A673 (cell line): ENCODE measurements around the gene MT1G. TPM values are rescaled to one million over a fixed set of nuclear protein-coding genes. Genes with fewer than 3 reads are reported as not detected.
"Not testable (repeated sequence)": the region's sequence is repeated elsewhere in the genome, so short reads cannot be mapped to it uniquely, and the experiment has no call there.

Experiments used
- BruUV-seq: library from RNA; stranded (reverse); fragments of 400-500 nt; replicated peaks from 2 replicates; lab custom pipeline; 2021; lab: Mats Ljungman, UMichigan
- CTCF ChIA-PET: fragments of 300-600 bp; sonication (Branson Sonifier 250); formaldehyde crosslinking; loops from one replicate; lab custom pipeline; 2022; ENCODE audit warnings: antibody characterized with exemption; lab: Charles Lee
- POLR2A ChIA-PET: fragments of 300-600 bp; sonication (Branson Sonifier 250); formaldehyde crosslinking; loops from one replicate; lab custom pipeline; 2022; ENCODE audit warnings: antibody characterized with exemption; ENCODE audit not compliant: low non-redundant PET; lab: Charles Lee
- DNase-seq: peaks from one replicate; pipeline ENCODE4 v3.0.0-alpha.2; 2015; ENCODE audit warnings: low spot score
- H3K27ac ChIP-seq: fragments of 200-600 bp; sonication (generic); 2 replicates; pipeline ENCODE4 v1.5.1; 2016; ENCODE audit warnings: mixed run types, low read depth, mild to moderate bottlenecking, mixed read lengths, antibody characterized with exemption, low read length; ENCODE audit not compliant: poor library complexity, severe bottlenecking
- H3K27me3 ChIP-seq: fragments of 200-600 bp; sonication (generic); replicated peaks from 2 replicates; pipeline ENCODE4 v1.6.1; 2017; ENCODE audit warnings: mixed run types, low read depth, mild to moderate bottlenecking, mixed read lengths, antibody characterized with exemption, low read length; ENCODE audit not compliant: insufficient read depth, poor library complexity
- H3K36me3 ChIP-seq: fragments of 200-600 bp; sonication (generic); 2 replicates; pipeline ENCODE4 v1.6.1; 2016; ENCODE audit warnings: mixed run types, mild to moderate bottlenecking, mixed read lengths, antibody characterized with exemption, low read length; ENCODE audit not compliant: insufficient read depth, poor library complexity, severe bottlenecking
- H3K4me1 ChIP-seq: fragments of 200-600 bp; sonication (generic); 2 replicates; pipeline ENCODE4 v1.6.1; 2017; ENCODE audit warnings: mixed run types, mild to moderate bottlenecking, mixed read lengths, antibody characterized with exemption, low read length; ENCODE audit not compliant: insufficient read depth, poor library complexity, severe bottlenecking
- H3K4me3 ChIP-seq: fragments of 200-600 bp; sonication (generic); 2 replicates; pipeline ENCODE4 v1.5.1; 2016; ENCODE audit warnings: low read depth, mixed run types, mild to moderate bottlenecking, mixed read lengths, low read length; ENCODE audit not compliant: poor library complexity, severe bottlenecking
- H3K9me3 ChIP-seq: fragments of 200-600 bp; sonication (generic); 2 replicates; pipeline ENCODE4 v1.6.1; 2016; ENCODE audit warnings: mixed run types, low read depth, mild to moderate bottlenecking, mixed read lengths, antibody characterized with exemption, low read length; ENCODE audit not compliant: poor library complexity, severe bottlenecking
- EZH2 ChIP-seq: fragments of 200-600 bp; sonication (generic); IDR thresholded peaks from 2 replicates; pipeline ENCODE4 v1.6.1; 2017; ENCODE audit warnings: borderline replicate concordance, low read depth, mild to moderate bottlenecking, mixed read lengths, antibody characterized with exemption, low read length; ENCODE audit not compliant: poor library complexity, severe bottlenecking
- intact Hi-C: fragments of 100-400 bp; cut with micrococcal nuclease; formaldehyde crosslinking; loops from one replicate; pipeline ENCODE4 v1.10.0; 2022; ENCODE audit not compliant: unreplicated experiment
- total RNA-seq: library from RNA; stranded (reverse); gene quantifications from 2 replicates; pipeline ENCODE4 v1.2.3, GENCODE V29; 2021
- TF ChIP-seq, protein P1 (sequence below): fragments of 300-800, 200-600 bp; sonication (generic); conservative IDR thresholded peaks from 2 replicates; pipeline ENCODE4 v1.5.1; 2017; ENCODE audit warnings: low read depth, mild to moderate bottlenecking, antibody characterized with exemption, low read length, moderate library complexity, mixed read lengths

MT1G gene
- total RNA-seq, 1 experiment from 2014 or later: 48.8 TPM

DNA sequence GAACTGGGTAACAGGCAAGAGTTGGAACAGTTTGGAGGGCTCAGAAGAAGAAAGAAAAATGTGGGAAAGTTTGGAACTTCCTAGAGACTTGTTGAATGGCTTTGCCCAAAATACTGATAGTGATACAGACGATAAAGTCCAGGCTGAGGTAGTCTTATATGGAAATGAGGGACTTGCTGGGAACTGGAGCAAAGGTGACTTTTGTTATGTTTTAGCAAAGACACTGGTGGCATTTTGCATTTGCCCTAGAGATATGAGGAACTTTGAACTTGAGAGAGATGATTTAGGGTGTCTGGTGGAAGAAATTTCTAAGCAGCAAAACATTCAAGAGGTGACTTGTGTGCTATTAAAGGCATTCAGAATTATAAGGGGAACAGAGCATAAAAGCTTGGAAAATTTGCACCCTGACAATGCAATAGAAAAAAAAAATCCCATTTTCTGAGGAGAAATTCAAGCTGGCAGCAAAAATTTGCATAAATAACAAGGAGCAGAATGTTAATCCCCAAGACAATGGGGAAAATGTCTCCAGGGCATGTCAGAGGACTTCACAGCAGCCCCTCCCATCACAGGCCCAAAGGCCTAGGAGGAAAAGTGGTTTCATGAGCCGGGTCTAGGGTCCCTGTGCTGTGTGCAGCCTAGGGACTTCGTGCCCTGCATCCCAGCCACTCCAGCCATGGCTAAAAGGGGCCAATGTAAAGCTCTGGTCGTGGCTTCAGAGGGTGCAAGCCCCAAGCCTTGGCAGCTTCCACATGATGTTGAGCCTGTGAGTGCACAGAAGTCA, 46.0 kb downstream of the MT1G start:
- CTCF ChIA-PET, intact Hi-C loops, H3K27me3 ChIP-seq, H3K4me1 ChIP-seq, BruUV-seq, POLR2A ChIA-PET, DNase-seq, H3K36me3 ChIP-seq, H3K4me3 ChIP-seq, H3K9me3 ChIP-seq, H3K27ac ChIP-seq: not testable (repeated sequence)

DNA sequence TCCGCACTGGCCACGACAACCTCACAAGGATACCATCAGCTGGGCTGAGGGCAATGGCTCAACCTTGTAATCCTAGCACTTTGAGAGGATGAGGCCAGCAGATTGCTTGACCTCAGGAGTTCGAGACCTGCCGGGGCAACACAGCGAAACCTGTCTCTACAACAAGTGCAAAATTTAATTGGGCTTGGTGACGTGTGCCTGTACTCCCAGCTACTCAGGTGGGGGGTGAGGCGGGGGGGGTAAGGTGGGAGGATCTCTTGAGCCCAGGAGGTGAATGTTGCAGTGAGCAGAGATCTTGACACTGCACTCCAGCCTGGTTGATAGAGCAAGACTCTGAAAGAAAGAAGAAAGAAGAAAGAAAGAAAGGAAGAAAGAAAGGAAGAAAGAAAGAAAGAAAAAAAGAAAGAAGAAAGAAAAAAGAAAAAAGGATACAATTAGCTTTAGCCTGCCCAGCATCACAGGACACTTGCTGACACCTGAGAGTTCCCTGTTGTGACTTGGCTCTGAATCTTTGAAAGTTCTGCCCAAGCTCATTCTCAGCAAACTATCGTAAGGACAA, 47.4 kb downstream of the MT1G start:
- intact Hi-C loops: no loop called here
- BruUV-seq: no TSS peak

DNA sequence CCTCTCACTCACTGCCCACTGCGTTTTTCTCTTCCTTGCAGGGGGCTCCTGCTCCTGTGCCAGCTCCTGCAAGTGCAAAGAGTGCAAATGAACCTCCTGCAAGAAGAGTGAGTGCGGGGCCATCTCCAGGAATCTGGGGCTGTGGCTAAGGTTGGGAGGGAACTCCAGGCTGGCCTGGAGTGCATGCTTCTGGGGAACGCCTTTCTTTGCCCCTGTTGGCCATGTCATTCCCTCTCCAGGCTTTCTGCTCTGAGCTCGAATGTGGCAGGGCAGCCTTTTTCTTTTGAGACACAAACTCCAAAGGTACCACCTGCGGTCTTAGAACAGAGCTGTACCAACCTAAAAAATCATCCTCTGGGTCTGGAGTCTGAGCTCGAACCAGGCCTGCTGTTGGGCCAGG, 49.7 kb downstream of the MT1G start:
- Histone ChIP-seq H3K9me3 (no peaks in the 10 kb centered on the region), H3K27ac (no peak overlapping the region), H3K4me1 (no peaks in the 10 kb centered on the region), H3K27me3 (no peaks in the 10 kb centered on the region), H3K36me3 (no peaks in the 10 kb centered on the region), H3K4me3 (no peak overlapping the region)
- no peak for TF ChIP-seq EZH2
- TF ChIP-seq, protein P1, sequence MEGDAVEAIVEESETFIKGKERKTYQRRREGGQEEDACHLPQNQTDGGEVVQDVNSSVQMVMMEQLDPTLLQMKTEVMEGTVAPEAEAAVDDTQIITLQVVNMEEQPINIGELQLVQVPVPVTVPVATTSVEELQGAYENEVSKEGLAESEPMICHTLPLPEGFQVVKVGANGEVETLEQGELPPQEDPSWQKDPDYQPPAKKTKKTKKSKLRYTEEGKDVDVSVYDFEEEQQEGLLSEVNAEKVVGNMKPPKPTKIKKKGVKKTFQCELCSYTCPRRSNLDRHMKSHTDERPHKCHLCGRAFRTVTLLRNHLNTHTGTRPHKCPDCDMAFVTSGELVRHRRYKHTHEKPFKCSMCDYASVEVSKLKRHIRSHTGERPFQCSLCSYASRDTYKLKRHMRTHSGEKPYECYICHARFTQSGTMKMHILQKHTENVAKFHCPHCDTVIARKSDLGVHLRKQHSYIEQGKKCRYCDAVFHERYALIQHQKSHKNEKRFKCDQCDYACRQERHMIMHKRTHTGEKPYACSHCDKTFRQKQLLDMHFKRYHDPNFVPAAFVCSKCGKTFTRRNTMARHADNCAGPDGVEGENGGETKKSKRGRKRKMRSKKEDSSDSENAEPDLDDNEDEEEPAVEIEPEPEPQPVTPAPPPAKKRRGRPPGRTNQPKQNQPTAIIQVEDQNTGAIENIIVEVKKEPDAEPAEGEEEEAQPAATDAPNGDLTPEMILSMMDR: no peak
- CTCF ChIA-PET: no interaction called here
- no TSS peak for BruUV-seq
- intact Hi-C loops: no loop called here
- no peak for DNase-seq
- POLR2A ChIA-PET: no interaction called here

More for the DNA sequence above, 47.4 kb downstream of the MT1G start:
- no peaks in the 10 kb centered on the region for H3K4me1 ChIP-seq
- DNase-seq: no peak
- TF ChIP-seq EZH2: no peak
- TF ChIP-seq, protein P1: no peak
- no peak overlapping the region for H3K4me3 ChIP-seq
- no peak overlapping the region for H3K27ac ChIP-seq
- no peaks in the 10 kb centered on the region for H3K36me3 ChIP-seq
- no peaks in the 10 kb centered on the region for H3K9me3 ChIP-seq
- ChIA-PET POLR2A (no interaction called here), CTCF (no interaction called here)
- no peaks in the 10 kb centered on the region for H3K27me3 ChIP-seq
